OCI-LY3 (cell line): Measurements from ENCODE around the gene TMEM198.

Experiments used
- CTCF ChIP-seq: fragments of 200-600, 300-600 bp; sonication (generic); IDR thresholded peaks from 2 replicates; pipeline ENCODE4 v1.5.1; 2014; ENCODE audit warnings: antibody characterized with exemption, low read length, low read depth
- EZH2phosphoT487 ChIP-seq: fragments of 200-600 bp; shearing (Covaris generic); IDR thresholded peaks from 2 replicates; pipeline ENCODE4 v1.6.1; 2018; ENCODE audit warnings: antibody characterized with exemption, mixed run types, low read depth

GRCh38 chr2:219559156-219559915, 15.5 kb downstream of the TMEM198 start:
- TF ChIP-seq CTCF (no peak), EZH2phosphoT487 (no peak)
